HG03025 (cell line): Measurements from ENCODE around the gene SYT11.
"Not testable (repeated sequence)": the region's sequence is repeated elsewhere in the genome, so short reads cannot be mapped to it uniquely, and the experiment has no call there.

Experiments
- ATAC-seq: cut with Tn5 transposase; IDR thresholded peaks from one replicate; pipeline ENCODE4 v1.9.1; 2021; ENCODE audit warnings: mild to moderate bottlenecking, moderate library complexity; ENCODE audit not compliant: unreplicated experiment, low FRiP score

Gene SYT11, protein sequence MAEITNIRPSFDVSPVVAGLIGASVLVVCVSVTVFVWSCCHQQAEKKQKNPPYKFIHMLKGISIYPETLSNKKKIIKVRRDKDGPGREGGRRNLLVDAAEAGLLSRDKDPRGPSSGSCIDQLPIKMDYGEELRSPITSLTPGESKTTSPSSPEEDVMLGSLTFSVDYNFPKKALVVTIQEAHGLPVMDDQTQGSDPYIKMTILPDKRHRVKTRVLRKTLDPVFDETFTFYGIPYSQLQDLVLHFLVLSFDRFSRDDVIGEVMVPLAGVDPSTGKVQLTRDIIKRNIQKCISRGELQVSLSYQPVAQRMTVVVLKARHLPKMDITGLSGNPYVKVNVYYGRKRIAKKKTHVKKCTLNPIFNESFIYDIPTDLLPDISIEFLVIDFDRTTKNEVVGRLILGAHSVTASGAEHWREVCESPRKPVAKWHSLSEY

GRCh38 chr1:155859234-155859829, at the start of gene SYT11:
Gene SYT11 (plus strand): TSS chr1:155859567. CDS start chr1:155859762, 195 bp downstream.
- ATAC-seq: peak; percentile 61

DNA sequence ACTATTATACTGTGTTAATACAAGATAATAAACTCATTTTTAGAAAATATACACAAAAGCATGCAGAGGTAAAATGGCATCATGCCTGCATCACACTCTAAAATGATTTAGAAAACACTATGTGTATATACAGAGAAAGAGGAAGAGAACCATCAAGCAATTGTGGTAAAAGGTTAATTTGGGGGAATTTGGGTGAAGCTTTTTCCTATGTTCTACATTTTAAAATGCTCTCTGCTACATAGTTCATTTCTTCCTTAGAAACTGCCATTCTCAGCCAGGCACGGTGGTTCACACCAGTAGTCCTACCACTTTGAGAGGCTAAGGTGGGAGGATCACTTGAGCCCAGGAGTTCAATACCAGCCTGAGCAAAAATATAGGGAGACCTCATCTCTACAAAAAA, 46.5 kb upstream of the SYT11 start:
- no peak for ATAC-seq

DNA sequence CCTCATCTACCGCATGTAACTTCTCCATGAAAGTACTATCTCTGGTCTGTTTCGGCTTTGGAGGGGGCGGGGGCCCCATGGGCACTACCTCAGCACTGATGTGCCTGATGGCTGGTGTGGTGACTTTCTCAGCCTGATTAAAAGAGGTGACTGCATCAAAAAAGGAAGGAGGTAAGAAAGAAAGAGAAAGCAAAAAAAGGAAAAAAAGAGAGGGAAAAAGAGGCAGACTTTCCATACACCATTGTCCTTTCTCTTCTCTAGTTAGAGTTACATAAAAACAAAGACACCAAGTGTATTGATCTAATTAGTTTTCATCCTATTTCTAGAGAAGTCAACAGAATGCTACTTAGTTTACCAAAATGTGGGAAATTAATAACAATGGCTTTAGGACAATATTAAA, 45.7 kb upstream of the SYT11 start:
- no peak for ATAC-seq

GRCh38 chr1:155816351-155816750, 43.0 kb upstream of the SYT11 start:
- no peak for ATAC-seq

GRCh38 chr1:155827450-155827849, 31.9 kb upstream of the SYT11 start:
- no peak for ATAC-seq

GRCh38 chr1:155831279-155831976, 27.9 kb upstream of the SYT11 start:
- no peak for ATAC-seq

DNA sequence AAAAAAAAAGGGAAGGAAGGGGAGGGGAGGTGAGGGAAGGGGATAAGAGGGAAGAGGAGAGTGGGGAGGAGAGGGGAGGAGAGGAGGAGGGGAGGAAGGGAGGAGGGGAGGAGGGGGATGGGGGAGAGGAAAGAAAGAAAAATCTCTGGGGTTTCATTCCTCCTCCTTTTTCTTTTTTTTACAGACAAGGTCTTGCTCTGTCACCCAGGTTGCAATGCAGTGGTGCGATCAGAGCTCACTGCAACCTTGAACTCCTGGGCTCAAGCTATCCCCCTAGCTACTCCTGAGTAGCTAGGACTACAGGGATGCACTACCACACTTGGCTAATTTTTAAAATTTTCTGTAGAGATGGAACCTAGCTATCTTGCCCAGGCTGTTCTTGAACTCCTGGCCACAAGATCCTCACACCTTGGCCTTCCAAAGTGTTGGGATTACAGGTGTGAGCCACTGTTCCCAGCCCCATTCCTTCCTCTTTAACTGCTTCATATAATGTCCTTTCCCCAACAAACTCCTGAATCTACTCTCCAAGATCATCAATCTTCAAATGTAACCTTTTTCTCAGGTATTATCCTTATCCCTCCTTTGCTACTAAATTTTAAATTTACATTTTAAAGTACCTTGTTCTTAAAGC, 25.6 kb upstream of the SYT11 start:
- ATAC-seq: no peak

DNA sequence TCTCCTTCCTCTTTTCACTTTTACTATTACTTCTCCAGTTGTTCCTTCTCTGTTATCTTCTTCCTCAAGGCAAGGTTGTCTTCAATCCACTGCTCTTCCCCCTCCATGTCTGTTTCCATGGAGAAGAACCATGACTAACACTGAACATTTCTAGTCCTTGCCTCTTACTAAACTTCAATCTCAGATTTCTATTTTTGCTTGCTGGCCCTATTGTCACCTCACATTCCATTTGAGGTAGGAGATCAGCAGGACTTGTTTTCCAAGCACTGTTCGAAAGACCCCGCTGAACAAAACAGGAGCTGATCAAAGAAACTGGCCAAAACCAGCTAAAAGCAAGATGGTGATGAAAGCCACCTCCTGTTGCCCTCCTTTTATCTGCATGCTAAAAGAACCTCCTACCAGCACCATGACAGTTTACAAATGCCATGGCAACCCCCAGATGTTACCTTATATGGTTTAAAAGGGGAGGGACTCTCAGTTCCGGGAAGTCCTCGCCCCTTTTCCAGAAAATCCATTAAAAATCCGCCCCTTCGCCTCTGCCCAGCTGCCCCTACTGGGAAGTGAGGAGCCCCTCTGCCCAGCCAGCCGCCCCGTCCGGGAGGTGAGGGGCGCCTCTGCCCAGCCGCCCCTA, 25.0 kb upstream of the SYT11 start:
- ATAC-seq: no peak

GRCh38 chr1:155834927-155835399, 24.4 kb upstream of the SYT11 start:
- not testable (repeated sequence) for ATAC-seq

GRCh38 chr1:155835548-155835947, 23.8 kb upstream of the SYT11 start:
- ATAC-seq: no peak

DNA sequence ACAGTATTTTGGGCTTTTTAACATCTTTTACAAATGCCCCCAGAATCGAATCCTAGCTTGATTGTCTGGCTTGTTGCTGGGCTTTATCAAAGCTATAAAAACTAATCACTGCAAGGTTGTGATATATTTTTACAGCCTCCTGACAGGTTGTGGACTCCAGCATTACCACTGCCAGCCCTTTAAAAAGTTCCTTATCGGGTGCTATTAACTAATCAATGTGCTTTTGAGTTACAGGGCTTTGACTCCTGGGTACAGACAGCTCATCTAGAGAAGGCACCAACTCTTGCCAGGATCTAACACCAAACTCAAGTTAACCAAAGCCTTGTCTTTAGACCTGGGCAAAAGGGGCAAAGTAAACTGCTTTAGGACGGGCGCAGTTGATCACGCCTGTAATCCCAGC, 19.0 kb upstream of the SYT11 start:
- no peak for ATAC-seq

DNA sequence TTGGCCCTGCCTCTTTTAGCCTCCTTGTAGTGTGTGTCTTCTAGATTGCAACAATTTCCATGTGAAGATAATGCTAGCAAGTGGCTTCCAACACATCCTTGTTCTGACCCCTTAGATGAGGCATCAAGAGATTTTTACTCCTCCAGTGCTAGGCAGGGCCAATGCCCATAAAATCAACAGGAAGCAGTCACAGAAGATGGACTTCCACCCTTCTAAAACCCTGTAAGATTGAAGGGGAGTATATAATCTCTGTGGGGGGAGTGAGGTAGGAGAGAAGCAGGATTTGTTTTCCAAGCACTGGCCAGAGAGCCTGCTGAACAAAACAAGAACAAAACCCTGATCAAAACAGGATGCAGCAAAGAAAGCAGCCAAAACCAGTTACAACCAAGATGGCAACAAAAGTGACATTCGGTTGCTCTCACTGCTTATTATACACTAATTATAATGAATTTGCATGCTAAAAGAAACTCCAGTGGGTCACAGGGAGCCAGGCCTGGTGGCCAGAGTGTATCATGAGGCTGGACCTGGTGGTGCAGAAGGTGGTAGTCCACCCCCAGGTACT, 14.4 kb upstream of the SYT11 start:
- no peak for ATAC-seq

- ATAC-seq: no peak
Observed at GRCh38 chr1:155847823-155848529, 11.4 kb upstream of the SYT11 start.

GRCh38 chr1:155850345-155850744, 9.0 kb upstream of the SYT11 start:
- no peak for ATAC-seq

GRCh38 chr1:155856257-155856974, 3.0 kb upstream of the SYT11 start:
- ATAC-seq: no peak

- no peak for ATAC-seq
Observed at GRCh38 chr1:155856975-155857930, 2.1 kb upstream of the SYT11 start, which contains the start of gene GON4L. Gene GON4L (minus strand): TSS chr1:155857214. CDS start chr1:155853780, 3,434 bp downstream.

- peak; percentile 1 for ATAC-seq
Observed at GRCh38 chr1:155858800-155859233, 550 bp upstream of the SYT11 start.
